Vagina (tissue), 2 donors: Measurements from ENCODE around the gene FRMD4A. TPM values are rescaled to one million over a fixed set of nuclear protein-coding genes. Genes with fewer than 3 reads are reported as not detected.

Experiments used
- DNase-seq, 2 donors: peaks; one replicate each; pipeline ENCODE4 v3.0.0-alpha.2; 2017; ENCODE audit errors: extremely low spot score in 2 of 2
- H3K27ac ChIP-seq: fragments of 200-600 bp; sonication (generic); one replicate; pipeline ENCODE4 v1.5.1; 2019
- H3K27me3 ChIP-seq: fragments of 200-600 bp; sonication (generic); one replicate; pipeline ENCODE4 v1.5.1; 2019
- H3K36me3 ChIP-seq, 2 donors: fragments of 200-600 bp; sonication (generic); one replicate each; pipeline ENCODE4 v1.5.1; 2017 to 2019
- H3K4me1 ChIP-seq: fragments of 200-600 bp; sonication (generic); one replicate; pipeline ENCODE4 v1.5.1; 2019
- H3K4me3 ChIP-seq, 2 donors: fragments of 200-600 bp; sonication (generic); 1 replicate in 1 of 2; 2 replicates in 1 of 2; pipeline ENCODE4 v1.5.1; 2016 to 2019
- H3K9me3 ChIP-seq: fragments of 200-600 bp; sonication (generic); one replicate; pipeline ENCODE4 v1.5.1; 2019
- CTCF ChIP-seq, 3 experiments: fragments of 450-650 bp in 2 of 3; fragments of 200-600 bp in 1 of 3; sonication (generic) in 1 of 3; IDR thresholded peaks; one replicate each; pipeline ENCODE4 v1.5.1; 2017 to 2019; ENCODE audit warnings: antibody characterized with exemption in 3 of 3, mild to moderate bottlenecking in 2 of 3, moderate library complexity in 2 of 3
- POLR2A ChIP-seq, 2 donors: fragments of 450-650 bp; IDR thresholded peaks; one replicate each; pipeline ENCODE4 v1.6.1; 2017; ENCODE audit warnings: antibody characterized with exemption in 2 of 2, mild to moderate bottlenecking in 2 of 2, moderate library complexity in 2 of 2
- POLR2AphosphoS5 ChIP-seq, 2 donors: sonication (generic); formaldehyde crosslinking; IDR thresholded peaks; one replicate each; pipeline ENCODE4 v1.9.0; 2017; ENCODE audit warnings: antibody characterized with exemption in 2 of 2, mild to moderate bottlenecking in 2 of 2, low read depth in 1 of 2; ENCODE audit not compliant: insufficient read depth in 1 of 2
- intact Hi-C: fragments of 100-400 bp; cut with DNase I; formaldehyde crosslinking; loops from one replicate; pipeline ENCODE4 v1.15.1; 2023
- total RNA-seq: library from RNA; depleted of rRNA; stranded (reverse); fragments of >200 nt; gene quantifications from one replicate; pipeline ENCODE4 v1.2.3, GENCODE V29; 2016

FRMD4A gene
- total RNA-seq, 1 donor from 2014 or later, result 24.8 TPM

- TF ChIP-seq CTCF (IDR thresholded peaks at IDR 0.05) (no peak), POLR2AphosphoS5 (IDR thresholded peaks at IDR 0.05; ENCODE audit: insufficient read depth in 1 of 2, low read depth in 1 of 2) (no peak), POLR2A (IDR thresholded peaks at IDR 0.05) (no peak)
- DNase-seq, result no peak
- H3K9me3 ChIP-seq, result no peaks in the 10 kb centered on the region
- H3K36me3 ChIP-seq, result peaks cover 0 to 8% of the 10 kb centered on the region in 2 donors
- H3K27ac ChIP-seq, result no peak overlapping the region
- intact Hi-C loops, result no loop called here
- no peaks in the 10 kb centered on the region for H3K27me3 ChIP-seq
- no peak overlapping the region for H3K4me3 ChIP-seq
- H3K4me1 ChIP-seq, result no peaks in the 10 kb centered on the region
Observed at GRCh38 chr10:13734151-13734550, 596.6 kb downstream of the FRMD4A start.

- DNase-seq, result no peak
- Histone ChIP-seq H3K4me3 (no peak overlapping the region), H3K36me3 (peaks cover 0 to 8% of the 10 kb centered on the region in 2 donors), H3K27ac (no peak overlapping the region), H3K4me1 (no peaks in the 10 kb centered on the region), H3K27me3 (no peaks in the 10 kb centered on the region), H3K9me3 (no peaks in the 10 kb centered on the region)
- intact Hi-C loops, result no loop called here
- TF ChIP-seq CTCF (IDR thresholded peaks at IDR 0.05) (no peak), POLR2A (IDR thresholded peaks at IDR 0.05) (no peak), POLR2AphosphoS5 (IDR thresholded peaks at IDR 0.05; ENCODE audit: insufficient read depth in 1 of 2, low read depth in 1 of 2) (no peak)
Observed at GRCh38 chr10:13733071-13733470, 597.7 kb downstream of the FRMD4A start.

GRCh38 chr10:13732465-13732881, 598.3 kb downstream of the FRMD4A start:
- H3K27me3 ChIP-seq, result no peaks in the 10 kb centered on the region
- intact Hi-C loops, result no loop called here

GRCh38 chr10:13731799-13732198, 598.9 kb downstream of the FRMD4A start:
- Histone ChIP-seq H3K27ac (no peak overlapping the region), H3K27me3 (no peaks in the 10 kb centered on the region), H3K36me3 (peaks cover 0 to 1% of the 10 kb centered on the region in 2 donors), H3K4me1 (no peaks in the 10 kb centered on the region), H3K9me3 (no peaks in the 10 kb centered on the region), H3K4me3 (no peak overlapping the region)
- TF ChIP-seq POLR2AphosphoS5 (IDR thresholded peaks at IDR 0.05; ENCODE audit: insufficient read depth in 1 of 2, low read depth in 1 of 2) (no peak), POLR2A (IDR thresholded peaks at IDR 0.05) (no peak), CTCF (IDR thresholded peaks at IDR 0.05) (no peak)
- intact Hi-C loops, result no loop called here
- no peak for DNase-seq

More at GRCh38 chr10:13732465-13732881, 598.3 kb downstream of the FRMD4A start:
- Histone ChIP-seq H3K4me1 (no peaks in the 10 kb centered on the region), H3K36me3 (peaks cover 0 to 8% of the 10 kb centered on the region in 2 donors), H3K9me3 (no peaks in the 10 kb centered on the region), H3K27ac (no peak overlapping the region), H3K4me3 (no peak overlapping the region)
- TF ChIP-seq CTCF (IDR thresholded peaks at IDR 0.05) (no peak), POLR2AphosphoS5 (IDR thresholded peaks at IDR 0.05; ENCODE audit: insufficient read depth in 1 of 2, low read depth in 1 of 2) (no peak), POLR2A (IDR thresholded peaks at IDR 0.05) (no peak)
- DNase-seq, result no peak

- intact Hi-C loops, result no loop called here
- H3K27me3 ChIP-seq, result no peaks in the 10 kb centered on the region
- no peaks in the 10 kb centered on the region for H3K36me3 ChIP-seq
- no peak overlapping the region for H3K27ac ChIP-seq
- H3K4me3 ChIP-seq, result no peak overlapping the region
- TF ChIP-seq POLR2A (IDR thresholded peaks at IDR 0.05), result no peak
- TF ChIP-seq POLR2AphosphoS5 (IDR thresholded peaks at IDR 0.05; ENCODE audit: insufficient read depth in 1 of 2, low read depth in 1 of 2), result no peak
- no peak for TF ChIP-seq CTCF (IDR thresholded peaks at IDR 0.05)
- DNase-seq, result no peak
- H3K9me3 ChIP-seq, result no peaks in the 10 kb centered on the region
- no peaks in the 10 kb centered on the region for H3K4me1 ChIP-seq
Observed at GRCh38 chr10:13730956-13731355, 599.8 kb downstream of the FRMD4A start.
